HepG2 (cell line): ENCODE data around the gene TMEM129. TPM values are rescaled to one million over a fixed set of nuclear protein-coding genes. Genes with fewer than 3 reads are reported as not detected.
A peak's percentile ranks its signal among the peaks of the same experiment; 100 is the strongest.

ENCODE experiments used
- ASH2L ChIP-seq: fragments of 300-600, 200-600 bp; sonication (generic); IDR thresholded peaks from 2 replicates; pipeline ENCODE4 v1.7.0; 2017; ENCODE audit warnings: low read depth, mild to moderate bottlenecking, moderate library complexity, mixed read lengths, low read length; ENCODE audit not compliant: insufficient read length
- HMG20B ChIP-seq: conservative IDR thresholded peaks from 2 replicates; pipeline ENCODE4 v1.6.1; 2016; ENCODE audit warnings: missing genetic modification reagents, missing compliant biosample characterization
- KDM1A ChIP-seq: IDR thresholded peaks from 2 replicates; pipeline ENCODE4 v1.6.1; 2016; ENCODE audit warnings: missing compliant biosample characterization
- KLF16 ChIP-seq, 2 experiments: sonication (generic) in 1 of 2; formaldehyde crosslinking in 1 of 2; IDR thresholded peaks; 2 replicates each; pipeline versions ENCODE4 v1.6.1 to v1.8.0; 2016 to 2023; ENCODE audit warnings: missing genetic modification reagents in 2 of 2, missing compliant biosample characterization in 1 of 2
- PHF8 ChIP-seq: sonication (generic); formaldehyde crosslinking; IDR thresholded peaks from 2 replicates; pipeline ENCODE4 v1.5.0; 2020; ENCODE audit warnings: missing genetic modification reagents
- SAFB2 ChIP-seq: sonication (generic); formaldehyde crosslinking; IDR thresholded peaks from 2 replicates; pipeline ENCODE4 v1.5.1; 2020; ENCODE audit warnings: missing genetic modification reagents, low read depth, mild to moderate bottlenecking, borderline replicate concordance
- SIX1 ChIP-seq: sonication (generic); formaldehyde crosslinking; IDR thresholded peaks from 2 replicates; pipeline ENCODE4 v1.4.0; 2020; ENCODE audit warnings: missing genetic modification reagents, borderline replicate concordance
- SP5 ChIP-seq: IDR thresholded peaks from 2 replicates; pipeline ENCODE4 v1.6.1; 2016; ENCODE audit warnings: low read depth, borderline replicate concordance
- SYNCRIP ChIP-seq: fragments of 200-400 bp; formaldehyde crosslinking; IDR thresholded peaks from 2 replicates; pipeline ENCODE4 v1.6.1; 2018; ENCODE audit warnings: mild to moderate bottlenecking, low read depth, low read length; ENCODE audit not compliant: insufficient read depth
- ZBTB7A ChIP-seq: sonication (generic); formaldehyde crosslinking; IDR thresholded peaks from 2 replicates; pipeline ENCODE4 v1.8.0; 2022; ENCODE audit warnings: mild to moderate bottlenecking, missing genetic modification reagents
- ZNF207 ChIP-seq: fragments of 450-650 bp; IDR thresholded peaks from 2 replicates; pipeline ENCODE4 v1.6.1; 2016; ENCODE audit warnings: antibody characterized with exemption, borderline replicate concordance
- ZNF430 ChIP-seq: sonication (generic); formaldehyde crosslinking; IDR thresholded peaks from 2 replicates; pipeline ENCODE4 v1.9.0; 2021; ENCODE audit warnings: mild to moderate bottlenecking, missing genetic modification reagents
- ZNF543 ChIP-seq: sonication (generic); formaldehyde crosslinking; IDR thresholded peaks from 2 replicates; pipeline ENCODE4 v1.4.0; 2020; ENCODE audit warnings: mild to moderate bottlenecking, missing genetic modification reagents
- ZNF775 ChIP-seq: sonication (generic); formaldehyde crosslinking; IDR thresholded peaks from 2 replicates; pipeline ENCODE4 v1.4.0; 2020; ENCODE audit warnings: missing genetic modification reagents, mild to moderate bottlenecking, moderate library complexity, borderline replicate concordance
- ZNF780A ChIP-seq: sonication (generic); formaldehyde crosslinking; IDR thresholded peaks from 2 replicates; pipeline ENCODE4 v1.8.0; 2022; ENCODE audit warnings: mild to moderate bottlenecking, missing genetic modification reagents, moderate library complexity
- ZNF781 ChIP-seq: sonication (generic); formaldehyde crosslinking; IDR thresholded peaks from 2 replicates; pipeline ENCODE4 v1.5.1; 2020; ENCODE audit warnings: borderline replicate concordance, mild to moderate bottlenecking, missing genetic modification reagents; ENCODE audit errors: not compliant biosample characterization
- ZNF883 ChIP-seq: sonication (generic); formaldehyde crosslinking; IDR thresholded peaks from 2 replicates; pipeline ENCODE4 v1.5.1; 2020; ENCODE audit warnings: mild to moderate bottlenecking, missing genetic modification reagents; ENCODE audit errors: not compliant biosample characterization
- polyA plus RNA-seq, 8 experiments: library from polyadenylated mRNA; depleted of rRNA in 3 of 8; stranded (reverse) in 7 of 8; unstranded in 1 of 8; fragments of >200 nt; fragmentation: Illumina TruSeq in 4 of 8; extraction: Trizol in 4 of 8; gene quantifications; 2 replicates each; pipeline versions ENCODE4 v1.2.1 to v1.2.3, GENCODE V29; 2011 to 2016; ENCODE audit warnings: low read depth in 4 of 8, missing spikeins in 1 of 8, mixed read lengths in 1 of 8; ENCODE audit not compliant: insufficient read depth in 1 of 8
- total RNA-seq, 5 experiments: library from RNA; depleted of rRNA; stranded (reverse); fragments of >200 nt; fragmentation: Illumina TruSeq; extraction: Trizol; gene quantifications; 2 replicates each; pipeline ENCODE4 v1.2.3, GENCODE V29; 2016; ENCODE audit warnings: low read depth in 1 of 5
- TF ChIP-seq, protein P1 (sequence below): sonication (generic); formaldehyde crosslinking; IDR thresholded peaks from 2 replicates; pipeline ENCODE4 v1.5.1; 2020; ENCODE audit warnings: missing genetic modification reagents, mild to moderate bottlenecking, borderline replicate concordance
- TF ChIP-seq, protein P2 (sequence below): sonication (generic); formaldehyde crosslinking; IDR thresholded peaks from 2 replicates; pipeline ENCODE4 v1.4.0; 2020; ENCODE audit warnings: mild to moderate bottlenecking, missing genetic modification reagents
- TF ChIP-seq, protein P3 (sequence below): sonication (generic); formaldehyde crosslinking; IDR thresholded peaks from 2 replicates; pipeline ENCODE4 v1.8.0; 2022; ENCODE audit warnings: missing genetic modification reagents, mild to moderate bottlenecking, borderline replicate concordance
- TF ChIP-seq, protein P4 (sequence below): sonication (generic); formaldehyde crosslinking; IDR thresholded peaks from 2 replicates; pipeline ENCODE4 v1.8.0; 2022; ENCODE audit warnings: mild to moderate bottlenecking, missing genetic modification reagents
- TF ChIP-seq, protein P5 (sequence below): sonication (generic); formaldehyde crosslinking; IDR thresholded peaks from 2 replicates; pipeline ENCODE4 v1.4.0; 2020; ENCODE audit warnings: missing genetic modification reagents

TMEM129 gene
- total and polyA plus RNA-seq, 2 of the 13 experiments (the other 11 are each of a cell fraction or from before 2014, with no cell fraction given), result 19.0 to 25.8 TPM

DNA sequence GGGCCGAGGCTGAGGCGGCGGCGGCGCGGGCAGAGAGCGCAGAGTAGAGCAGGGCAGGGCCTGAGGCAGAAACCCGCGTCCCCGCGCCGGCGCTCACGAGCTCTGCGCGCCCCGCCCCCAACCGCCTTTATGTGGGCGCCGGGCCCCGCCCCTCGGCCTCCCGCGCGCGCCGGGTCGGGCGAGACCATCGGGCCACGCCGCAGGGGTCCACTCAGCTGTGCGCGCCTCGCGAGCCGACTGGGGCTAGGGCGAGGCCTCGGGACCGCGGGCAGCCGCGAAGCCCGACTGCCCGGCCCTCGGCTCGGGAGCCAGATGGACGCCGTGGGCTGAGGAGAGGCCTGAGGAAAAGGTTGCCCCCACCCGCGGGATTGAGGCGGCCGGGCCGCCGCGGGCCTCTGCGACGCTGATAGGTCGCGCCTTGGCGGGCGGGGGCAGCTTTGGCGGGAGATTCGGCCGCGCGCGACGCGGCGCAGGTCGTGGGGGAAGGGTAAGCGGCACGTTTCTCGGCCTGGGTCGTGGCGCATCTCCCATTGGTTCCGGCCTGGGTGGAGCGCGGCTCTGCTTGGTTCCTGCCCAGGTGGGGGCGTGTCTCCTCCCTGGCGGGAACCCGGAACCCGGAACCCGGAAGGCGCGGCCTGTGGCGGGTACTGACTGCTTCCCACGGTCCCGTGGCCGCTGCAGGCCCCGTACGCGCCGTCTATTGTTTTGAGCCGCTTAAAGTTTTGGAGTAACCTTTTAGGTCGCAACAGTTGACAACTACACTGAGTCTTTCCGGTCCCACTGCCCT, 8.7 kb downstream of the TMEM129 start, which contains the start of gene SLBP (continued):
- TF ChIP-seq, protein P1, sequence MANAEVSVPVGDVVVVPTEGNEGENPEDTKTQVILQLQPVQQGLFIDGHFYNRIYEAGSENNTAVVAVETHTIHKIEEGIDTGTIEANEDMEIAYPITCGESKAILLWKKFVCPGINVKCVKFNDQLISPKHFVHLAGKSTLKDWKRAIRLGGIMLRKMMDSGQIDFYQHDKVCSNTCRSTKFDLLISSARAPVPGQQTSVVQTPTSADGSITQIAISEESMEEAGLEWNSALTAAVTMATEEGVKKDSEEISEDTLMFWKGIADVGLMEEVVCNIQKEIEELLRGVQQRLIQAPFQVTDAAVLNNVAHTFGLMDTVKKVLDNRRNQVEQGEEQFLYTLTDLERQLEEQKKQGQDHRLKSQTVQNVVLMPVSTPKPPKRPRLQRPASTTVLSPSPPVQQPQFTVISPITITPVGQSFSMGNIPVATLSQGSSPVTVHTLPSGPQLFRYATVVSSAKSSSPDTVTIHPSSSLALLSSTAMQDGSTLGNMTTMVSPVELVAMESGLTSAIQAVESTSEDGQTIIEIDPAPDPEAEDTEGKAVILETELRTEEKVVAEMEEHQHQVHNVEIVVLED (CRISPR knock-in tag), result peak; percentile 90
- TF ChIP-seq HMG20B, result peak; percentile 85
- TF ChIP-seq ZNF883 (CRISPR knock-in tag), result peak; percentile 98
- TF ChIP-seq ZNF780A (CRISPR knock-in tag), result peak; percentile 87; the same call in 1 of the 2 replicates
- TF ChIP-seq, protein P2, sequence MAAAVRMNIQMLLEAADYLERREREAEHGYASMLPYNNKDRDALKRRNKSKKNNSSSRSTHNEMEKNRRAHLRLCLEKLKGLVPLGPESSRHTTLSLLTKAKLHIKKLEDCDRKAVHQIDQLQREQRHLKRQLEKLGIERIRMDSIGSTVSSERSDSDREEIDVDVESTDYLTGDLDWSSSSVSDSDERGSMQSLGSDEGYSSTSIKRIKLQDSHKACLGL (CRISPR knock-in tag), result peak; percentile 99
- TF ChIP-seq, protein P3, sequence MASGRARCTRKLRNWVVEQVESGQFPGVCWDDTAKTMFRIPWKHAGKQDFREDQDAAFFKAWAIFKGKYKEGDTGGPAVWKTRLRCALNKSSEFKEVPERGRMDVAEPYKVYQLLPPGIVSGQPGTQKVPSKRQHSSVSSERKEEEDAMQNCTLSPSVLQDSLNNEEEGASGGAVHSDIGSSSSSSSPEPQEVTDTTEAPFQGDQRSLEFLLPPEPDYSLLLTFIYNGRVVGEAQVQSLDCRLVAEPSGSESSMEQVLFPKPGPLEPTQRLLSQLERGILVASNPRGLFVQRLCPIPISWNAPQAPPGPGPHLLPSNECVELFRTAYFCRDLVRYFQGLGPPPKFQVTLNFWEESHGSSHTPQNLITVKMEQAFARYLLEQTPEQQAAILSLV, result peak; percentile 98
- no peak for TF ChIP-seq KDM1A
- no peak for TF ChIP-seq SIX1 (CRISPR knock-in tag)
- peak; percentile 76 for TF ChIP-seq PHF8
- TF ChIP-seq SP5 (CRISPR knock-in tag), result peak; percentile 64; the same call in 1 of the 2 replicates
- TF ChIP-seq SAFB2 (CRISPR knock-in tag), result peak; percentile 89; the same call in 1 of the 2 replicates
- TF ChIP-seq ZNF543 (CRISPR knock-in tag), result peak; percentile 97
- peak; percentile 96 for TF ChIP-seq ZNF781 (CRISPR knock-in tag)
- no peak for TF ChIP-seq SYNCRIP
- TF ChIP-seq KLF16 (CRISPR knock-in tag; IDR thresholded peaks at IDR 0.05), result peak in 1 of 2 experiments; percentile 97; a peak in 3 of 4 replicates
- TF ChIP-seq ZBTB7A (CRISPR knock-in tag), result peak; percentile 93
- TF ChIP-seq ZNF775, result 0 out of 2 replicates have a peak, but pooled peaks have one; percentile 66
- TF ChIP-seq ZNF430 (CRISPR knock-in tag), result peak; percentile 95
- peak; percentile 62 for TF ChIP-seq ASH2L
- TF ChIP-seq ZNF207, result no peak
- TF ChIP-seq, protein P4, sequence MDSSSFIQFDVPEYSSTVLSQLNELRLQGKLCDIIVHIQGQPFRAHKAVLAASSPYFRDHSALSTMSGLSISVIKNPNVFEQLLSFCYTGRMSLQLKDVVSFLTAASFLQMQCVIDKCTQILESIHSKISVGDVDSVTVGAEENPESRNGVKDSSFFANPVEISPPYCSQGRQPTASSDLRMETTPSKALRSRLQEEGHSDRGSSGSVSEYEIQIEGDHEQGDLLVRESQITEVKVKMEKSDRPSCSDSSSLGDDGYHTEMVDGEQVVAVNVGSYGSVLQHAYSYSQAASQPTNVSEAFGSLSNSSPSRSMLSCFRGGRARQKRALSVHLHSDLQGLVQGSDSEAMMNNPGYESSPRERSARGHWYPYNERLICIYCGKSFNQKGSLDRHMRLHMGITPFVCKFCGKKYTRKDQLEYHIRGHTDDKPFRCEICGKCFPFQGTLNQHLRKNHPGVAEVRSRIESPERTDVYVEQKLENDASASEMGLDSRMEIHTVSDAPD (CRISPR knock-in tag), result peak; percentile 92; the same call in 1 of the 2 replicates
- TF ChIP-seq, protein P5, sequence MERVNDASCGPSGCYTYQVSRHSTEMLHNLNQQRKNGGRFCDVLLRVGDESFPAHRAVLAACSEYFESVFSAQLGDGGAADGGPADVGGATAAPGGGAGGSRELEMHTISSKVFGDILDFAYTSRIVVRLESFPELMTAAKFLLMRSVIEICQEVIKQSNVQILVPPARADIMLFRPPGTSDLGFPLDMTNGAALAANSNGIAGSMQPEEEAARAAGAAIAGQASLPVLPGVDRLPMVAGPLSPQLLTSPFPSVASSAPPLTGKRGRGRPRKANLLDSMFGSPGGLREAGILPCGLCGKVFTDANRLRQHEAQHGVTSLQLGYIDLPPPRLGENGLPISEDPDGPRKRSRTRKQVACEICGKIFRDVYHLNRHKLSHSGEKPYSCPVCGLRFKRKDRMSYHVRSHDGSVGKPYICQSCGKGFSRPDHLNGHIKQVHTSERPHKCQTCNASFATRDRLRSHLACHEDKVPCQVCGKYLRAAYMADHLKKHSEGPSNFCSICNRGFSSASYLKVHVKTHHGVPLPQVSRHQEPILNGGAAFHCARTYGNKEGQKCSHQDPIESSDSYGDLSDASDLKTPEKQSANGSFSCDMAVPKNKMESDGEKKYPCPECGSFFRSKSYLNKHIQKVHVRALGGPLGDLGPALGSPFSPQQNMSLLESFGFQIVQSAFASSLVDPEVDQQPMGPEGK (CRISPR knock-in tag), result peak; percentile 82
